Lung (tissue), 12 donors: ENCODE measurements around the gene PLIN1. TPM values are rescaled to one million over a fixed set of nuclear protein-coding genes. Genes with fewer than 3 reads are reported as not detected.

ENCODE experiments used
- ATAC-seq: fragments of 200-7000 bp; cut with Tn5 transposase; one replicate; pipeline ENCODE4 v1.9.1; 2020; ENCODE audit warnings: moderate number of reproducible peaks; ENCODE audit not compliant: insufficient read depth, low FRiP score
- DNase-seq, 3 donors: peaks; one replicate each; pipeline ENCODE4 v3.0.0-alpha.2; 2013 to 2017
- H3K27ac ChIP-seq, 2 donors: one replicate each; pipeline ENCODE4 v1.5.1; 2013; ENCODE audit warnings: mild to moderate bottlenecking in 2 of 2, moderate library complexity in 2 of 2, control low read depth in 1 of 2, inconsistent platforms in 1 of 2, low read depth in 1 of 2, low read length in 1 of 2
- H3K27me3 ChIP-seq, 3 donors: one replicate each; pipeline ENCODE4 v1.5.1; 2013; ENCODE audit warnings: low read length in 2 of 3; ENCODE audit not compliant: control insufficient read depth in 3 of 3, insufficient read depth in 3 of 3
- H3K36me3 ChIP-seq, 4 donors: one replicate each; pipeline ENCODE4 v1.5.1; 2013; ENCODE audit warnings: low read length in 4 of 4, mild to moderate bottlenecking in 1 of 4, moderate library complexity in 1 of 4; ENCODE audit not compliant: control insufficient read depth in 4 of 4, insufficient read depth in 4 of 4
- H3K4me1 ChIP-seq, 5 donors: one replicate each; pipeline ENCODE4 v1.5.1; 2013; ENCODE audit warnings: low read length in 5 of 5, mild to moderate bottlenecking in 2 of 5, moderate library complexity in 1 of 5; ENCODE audit not compliant: control insufficient read depth in 5 of 5, insufficient read depth in 5 of 5
- H3K4me3 ChIP-seq: one replicate; pipeline ENCODE4 v1.5.1; 2013; ENCODE audit warnings: mild to moderate bottlenecking, control low read depth, moderate library complexity
- H3K9ac ChIP-seq, 2 donors: one replicate each; pipeline ENCODE4 v1.5.1; 2013; ENCODE audit warnings: low read length in 2 of 2, control low read depth in 1 of 2; ENCODE audit not compliant: insufficient read depth in 1 of 2
- H3K9me3 ChIP-seq, 4 donors: one replicate each; pipeline ENCODE4 v1.5.1; 2013; ENCODE audit warnings: low read length in 3 of 4, mild to moderate bottlenecking in 1 of 4, moderate library complexity in 1 of 4; ENCODE audit not compliant: control insufficient read depth in 4 of 4, insufficient read depth in 3 of 4
- CTCF ChIP-seq: IDR thresholded peaks from 2 replicates; pipeline ENCODE4 v1.5.1; 2012; ENCODE audit warnings: mild to moderate bottlenecking; ENCODE audit errors: control extremely low read depth, extremely low read depth
- WGBS, 2 donors: extraction: QIAGEN DNeasy Blood & Tissue Kit; methylation state at CpG; one replicate each; pipeline ENCODE4 v1.1.7; 2013; 5-methylcytosine and 5-hydroxymethylcytosine counted together
- polyA plus RNA-seq, 2 donors: library from polyadenylated mRNA; stranded (reverse); fragments of 200-250 nt; gene quantifications; one replicate each; pipeline ENCODE4 v1.2.1, GENCODE V29; 2013
- total RNA-seq, 2 donors: library from RNA; depleted of rRNA in 1 of 2; stranded (reverse); fragments of >200 nt in 1 of 2; gene quantifications; one replicate each; pipeline ENCODE4 v1.2.1, GENCODE V29; 2014 to 2021
- donor health status: control.
- donor health status: control.
- donor health status: Bipolar disorder and iron deficiency.
- donor health status: healthy.
- donor health status: DM: yes; HTN: yes; CAD: no.

PLIN1 gene
- total and polyA plus RNA-seq, 4 donors: 0.21 to 0.55 (median 0.45) TPM

- Histone ChIP-seq H3K4me1 (no peaks in the 10 kb centered on the region), H3K36me3 (peaks cover 0 to 44% (median 12%) of the 10 kb centered on the region in 4 donors), H3K27me3 (no peaks in the 10 kb centered on the region), H3K9ac (no peak overlapping the region), H3K9me3 (no peaks in the 10 kb centered on the region), H3K4me3 (no peak overlapping the region), H3K27ac (no peak overlapping the region)
- DNase-seq (no peak), ATAC-seq (no peak)
- 97 to 98% methylated on average over 18 of the region's 18 CpGs for WGBS, 2 donors
- no peak for TF ChIP-seq CTCF
These were observed 46.4 kb downstream of the PLIN1 start for GRCh38 chr15:89632563-89633430.

GRCh38 chr15:89631902-89632264, 47.3 kb downstream of the PLIN1 start:
- WGBS, 2 donors: 87 to 90% methylated on average over 10 of the region's 10 CpGs
- ATAC-seq: no peak

GRCh38 chr15:89630974-89631901, 47.9 kb downstream of the PLIN1 start:
- Histone ChIP-seq H3K4me3 (no peak overlapping the region), H3K27ac (no peak overlapping the region), H3K4me1 (no peaks in the 10 kb centered on the region), H3K9ac (no peak overlapping the region), H3K9me3 (peaks cover 0 to 2% (median 0%) of the 10 kb centered on the region in 4 donors), H3K36me3 (peaks cover 0 to 44% (median 14%) of the 10 kb centered on the region in 4 donors), H3K27me3 (no peaks in the 10 kb centered on the region)
- no peak for TF ChIP-seq CTCF
- ATAC-seq (no peak), DNase-seq (no peak)
- WGBS, 2 donors: 94 to 96% methylated on average over 30 of the region's 30 CpGs

More at GRCh38 chr15:89631902-89632264, 47.3 kb downstream of the PLIN1 start:
- H3K9ac ChIP-seq: no peak overlapping the region
- H3K27ac ChIP-seq: no peak overlapping the region
- H3K4me1 ChIP-seq: no peaks in the 10 kb centered on the region
- no peak overlapping the region for H3K4me3 ChIP-seq
- H3K9me3 ChIP-seq: peaks cover 0 to 2% (median 0%) of the 10 kb centered on the region in 4 donors
- no peak for TF ChIP-seq CTCF
- no peak for DNase-seq
- peaks cover 0 to 44% (median 14%) of the 10 kb centered on the region in 4 donors for H3K36me3 ChIP-seq
- H3K27me3 ChIP-seq: no peaks in the 10 kb centered on the region
